ENCODE measurements around the gene PSMG4. TPM values are rescaled to one million over a fixed set of nuclear protein-coding genes. Genes with fewer than 3 reads are reported as not detected.
A peak's percentile ranks its signal among the peaks of the same experiment; 100 is the strongest.

PSMG4 gene
- total RNA-seq, 1 experiment from 2014 or later, result 29.3 TPM

DNA sequence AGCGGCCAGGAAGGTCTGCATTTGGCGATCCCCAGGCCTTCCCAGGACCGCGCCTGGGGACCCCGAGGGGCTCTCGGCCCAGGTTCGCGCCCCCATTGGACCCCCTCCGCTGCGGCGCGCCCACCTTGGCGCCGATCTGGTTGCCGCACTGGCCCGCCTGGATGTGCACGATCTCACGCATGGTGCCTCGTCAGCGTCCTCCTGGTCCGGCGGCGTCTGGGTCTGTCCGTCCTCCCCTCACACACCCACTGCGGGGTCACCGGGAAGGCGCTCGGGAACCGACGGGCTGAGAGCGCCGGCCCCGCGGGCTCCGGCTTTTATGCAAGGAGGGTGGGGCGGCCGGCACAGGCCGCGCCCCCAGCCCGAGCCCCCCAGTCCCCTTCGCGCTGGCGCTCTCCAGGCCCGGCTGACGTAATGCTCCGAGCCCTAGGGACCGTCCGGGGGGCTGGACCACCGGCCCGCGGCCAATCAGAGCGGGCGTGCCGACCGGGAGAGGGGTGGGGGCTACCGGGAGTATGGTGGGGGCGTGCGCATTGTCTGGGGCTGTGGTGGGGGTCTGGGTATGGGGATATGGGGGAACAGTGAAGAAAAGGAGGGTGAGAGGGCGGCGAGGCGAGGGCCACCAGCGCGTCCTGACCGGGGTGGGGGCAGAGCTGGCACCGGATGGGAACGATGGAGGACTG, 31.2 kb upstream of the PSMG4 start, which contains the start of gene TUBB2B:
TSS of gene TUBB2B (minus strand) at position 291 of the 683 bp plus-strand sequence. CDS start at position 181, 110 bp downstream.
- Histone ChIP-seq H3K79me2 (ENCODE audit: insufficient read depth, low read length) (peaks cover 18% of the 10 kb centered on the region), H3K4me2 (ENCODE audit: insufficient read depth, insufficient read length, low read length) (peak within 1 kb of the TSS; percentile 87), H4K5ac (ENCODE audit: insufficient read length, low read depth, low read length) (no peak within 1 kb of the TSS), H3K23me2 (ENCODE audit: insufficient read length, low read depth, low read length, poor library complexity, severe bottlenecking) (peaks cover 47% of the 10 kb centered on the region), H2AK5ac (ENCODE audit: insufficient read length, low read length) (no peak within 1 kb of the TSS), H3K23ac (ENCODE audit: insufficient read length, low read depth, low read length) (no peak within 1 kb of the TSS), H3K27ac (ENCODE audit: insufficient read length, low read depth, low read length) (no peak within 1 kb of the TSS), H3K79me1 (ENCODE audit: insufficient read depth, low read depth, low read length, poor library complexity, severe bottlenecking) (peaks cover 4% of the 10 kb centered on the region), H3K4me1 (ENCODE audit: insufficient read depth, low read length) (no peaks in the 10 kb centered on the region; the same call in 1 of the 2 replicates), H4K8ac (replicated peaks; ENCODE audit: insufficient read length, low read depth, low read length) (no peak within 1 kb of the TSS), H3K14ac (ENCODE audit: insufficient read depth, low read length) (peak within 1 kb of the TSS; percentile 81), H3K56ac (ENCODE audit: insufficient read length, low read depth, low read length) (no peak within 1 kb of the TSS), H2BK15ac (ENCODE audit: low read depth, low read length) (no peak within 1 kb of the TSS), H3T11ph (ENCODE audit: low read length) (no peak within 1 kb of the TSS), H3K9me3 (ENCODE audit: control insufficient read depth, low read depth, low read length) (no peaks in the 10 kb centered on the region), H3K27me3 (ENCODE audit: insufficient read depth, low read length) (no peaks in the 10 kb centered on the region; the same call in 1 of the 2 replicates), H2BK20ac (ENCODE audit: low read depth, low read length, poor library complexity, severe bottlenecking) (no peak within 1 kb of the TSS), H2BK12ac (ENCODE audit: insufficient read length, low read depth, low read length) (no peak within 1 kb of the TSS), H2AFZ (ENCODE audit: low read length) (no peak within 1 kb of the TSS), H3K18ac (ENCODE audit: insufficient read length, low read depth, low read length) (peak within 1 kb of the TSS; percentile 60), H4K91ac (ENCODE audit: insufficient read length, low read depth, low read length) (no peak within 1 kb of the TSS), H3K4ac (ENCODE audit: low read depth, low read length) (no peak within 1 kb of the TSS), H3K9ac (ENCODE audit: extremely low read depth, insufficient read length, low read length) (peak within 1 kb of the TSS; percentile 88), H2BK120ac (ENCODE audit: low read depth, low read length, poor library complexity, severe bottlenecking) (no peak within 1 kb of the TSS), H4K20me1 (ENCODE audit: control insufficient read depth, insufficient read depth, insufficient read length) (no peaks in the 10 kb centered on the region), H2BK5ac (ENCODE audit: insufficient read length, low read length) (no peak within 1 kb of the TSS)
- H3K27me3 Mint-ChIP-seq (ENCODE audit: low read depth), result peaks cover 33% of the 10 kb centered on the region
- WGBS (ENCODE audit: extremely low coverage, insufficient read length, low lambda C conversion rate), result no CpG with 5 or more reads among the region's 66 CpGs
- peaks cover 16 to 28% (median 22%) of the 10 kb centered on the region in 3 experiments for H3K36me3 Mint-ChIP-seq (ENCODE audit: insufficient read depth in 1 of 3, low read depth in 3 of 3)
- TF ChIP-seq CTCF (conservative IDR thresholded peaks at IDR 0.05), result no peak
- peaks cover 38 to 45% of the 10 kb centered on the region in 2 experiments for H3K4me1 Mint-ChIP-seq
- DNase-seq, result peak; percentile 94
- peak within 1 kb of the TSS; percentile 91 to 92 for H3K4me3 Mint-ChIP-seq
- peaks cover 0 to 2% of the 10 kb centered on the region in 2 experiments; a peak in 1 of 5 replicates for H3K9me3 Mint-ChIP-seq
- H3K27ac Mint-ChIP-seq, result peak within 1 kb of the TSS; percentile 80 to 99 (median 97); a peak in 5 of 7 replicates
